Activated CD4-positive, CD25-positive, alpha-beta regulatory T cell treated with anti-CD3 and anti-CD28 coated beads, Interleukin-2, amount 50 U/mL, for 16 hours (primary cell): ENCODE results near the gene SPDYE3.
"Not testable (repeated sequence)": the region's sequence is repeated elsewhere in the genome, so short reads cannot be mapped to it uniquely, and the experiment has no call there.

Experiments used
- DNase-seq: peaks from one replicate; pipeline ENCODE4 v3.0.0-alpha.2; 2020; ENCODE audit warnings: low read depth, low spot score

Gene SPDYE3

GRCh38 chr7:100288258-100288657 lies 19.2 kb upstream of the SPDYE3 start:
- not testable (repeated sequence) for DNase-seq

- not testable (repeated sequence) for DNase-seq
These were observed 15.3 kb upstream of the SPDYE3 start for GRCh38 chr7:100292162-100292561.

DNA sequence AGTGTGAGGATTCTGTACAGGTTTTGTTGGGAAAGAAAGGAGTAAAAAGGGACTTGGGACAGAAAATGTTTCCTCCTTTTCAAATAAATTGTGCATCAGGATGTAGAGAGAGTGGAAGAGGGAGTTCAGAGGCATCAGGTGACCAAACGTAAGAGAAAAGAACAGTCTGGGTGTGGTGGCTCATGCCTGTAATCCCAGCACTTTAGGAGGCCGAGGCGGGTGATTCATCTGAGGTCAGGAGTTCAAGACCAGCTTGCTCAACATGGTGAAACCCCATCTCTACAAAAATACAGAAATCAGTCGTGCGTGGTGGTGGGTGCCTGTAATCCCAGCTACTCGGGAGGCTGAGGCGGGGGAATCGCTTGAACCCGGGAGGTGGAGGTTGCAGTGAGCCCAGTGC lies 12.2 kb upstream of the SPDYE3 start:
- DNase-seq: not testable (repeated sequence)

DNA sequence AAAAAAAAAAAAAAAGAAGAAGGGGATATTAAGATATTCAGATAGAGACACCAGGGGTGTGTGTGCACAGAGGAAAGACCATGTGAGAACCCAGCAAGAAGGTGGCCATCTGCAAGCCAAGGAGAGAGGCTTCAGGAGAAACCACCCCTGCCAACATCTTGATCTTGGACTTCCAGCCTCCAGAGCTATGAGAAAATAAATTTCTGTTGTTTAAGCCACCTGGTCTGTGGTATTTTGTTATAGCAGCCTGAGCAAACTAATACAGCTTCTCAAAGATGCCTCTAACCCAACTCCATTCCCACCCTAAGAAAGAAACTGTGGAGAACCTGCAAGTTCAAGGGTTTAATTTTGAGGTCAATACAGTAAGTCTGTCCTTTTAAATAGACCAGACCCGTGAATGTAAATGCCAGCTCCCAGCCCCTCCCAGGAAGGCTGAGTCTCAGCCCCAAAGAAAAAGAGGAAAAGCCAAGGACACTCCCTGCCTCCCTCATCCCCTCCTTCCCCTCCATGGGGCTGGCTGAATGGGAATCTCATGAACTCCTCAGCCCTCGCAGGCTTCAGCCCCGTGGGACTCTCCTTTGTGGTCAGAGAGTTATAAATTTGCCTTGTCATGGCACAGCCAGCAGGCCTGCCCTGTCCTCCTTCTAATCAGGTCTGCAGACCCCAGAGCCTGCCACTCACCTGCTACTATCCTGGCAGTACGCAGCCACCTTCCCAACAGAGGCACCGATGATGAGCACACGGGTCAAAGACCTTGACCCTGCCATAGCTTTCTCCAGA lies 9.5 kb upstream of the SPDYE3 start:
- DNase-seq: not testable (repeated sequence)

GRCh38 chr7:100298632-100298895 lies 8.9 kb upstream of the SPDYE3 start:
- not testable (repeated sequence) for DNase-seq

- DNase-seq: not testable (repeated sequence)
These were observed 3.0 kb upstream of the SPDYE3 start for GRCh38 chr7:100304526-100304925.

DNA sequence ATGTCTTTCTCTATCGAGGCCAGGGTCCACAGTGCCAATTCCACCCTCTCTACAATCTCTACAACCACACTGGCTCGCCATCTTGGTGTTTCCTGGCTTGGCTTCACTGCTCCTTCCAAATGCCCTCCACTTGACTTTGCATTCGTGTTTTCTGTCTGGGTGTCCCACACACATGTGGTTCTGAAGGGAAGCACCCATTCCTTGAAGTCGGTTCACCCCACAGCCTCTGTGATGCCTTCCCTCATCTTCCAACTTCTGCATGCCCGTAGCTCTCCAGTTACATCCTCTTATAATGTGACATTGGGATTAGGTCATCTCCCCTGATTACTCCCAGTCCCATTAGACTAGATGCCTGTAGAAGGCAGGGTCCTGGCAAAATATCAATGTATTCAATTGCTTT lies 10.8 kb downstream of the SPDYE3 start:
- not testable (repeated sequence) for DNase-seq

DNA sequence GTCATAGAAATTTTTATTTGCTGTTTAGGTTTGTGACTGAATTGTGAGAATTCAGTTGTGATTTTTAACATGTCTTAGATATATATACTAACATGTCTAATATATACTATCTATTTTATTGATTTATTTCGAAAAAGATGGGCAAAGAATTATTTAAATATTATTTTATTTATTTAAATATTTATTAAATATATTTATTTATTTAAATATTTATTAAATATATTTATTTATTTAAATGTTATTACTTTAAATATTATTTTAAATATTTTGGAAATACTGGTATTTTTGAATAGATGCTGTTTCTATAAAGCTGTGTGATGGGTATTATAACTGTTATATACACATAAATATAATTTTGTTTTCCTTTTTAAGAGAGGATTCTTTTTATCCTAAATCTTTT lies 14.1 kb downstream of the SPDYE3 start:
- not testable (repeated sequence) for DNase-seq

DNA sequence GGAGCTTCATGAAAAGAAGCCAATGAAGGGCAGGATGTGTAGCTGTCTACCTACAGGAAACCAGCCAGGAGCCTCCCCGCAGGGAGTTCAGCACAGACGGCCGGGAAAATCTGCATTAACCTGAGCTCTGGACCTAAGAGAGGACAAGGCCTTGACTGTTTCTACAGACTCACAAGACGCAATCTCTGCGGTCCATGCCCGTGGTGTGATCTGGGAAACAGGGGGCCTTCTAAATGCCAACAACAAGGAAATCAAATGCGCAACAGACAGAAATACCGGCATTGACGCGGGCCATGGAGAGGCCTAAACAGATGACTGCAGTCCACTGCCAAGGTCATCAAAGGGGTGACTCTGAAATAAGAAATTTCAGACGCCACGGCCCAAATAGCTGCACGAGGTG lies 16.7 kb downstream of the SPDYE3 start:
- DNase-seq: not testable (repeated sequence)

DNA sequence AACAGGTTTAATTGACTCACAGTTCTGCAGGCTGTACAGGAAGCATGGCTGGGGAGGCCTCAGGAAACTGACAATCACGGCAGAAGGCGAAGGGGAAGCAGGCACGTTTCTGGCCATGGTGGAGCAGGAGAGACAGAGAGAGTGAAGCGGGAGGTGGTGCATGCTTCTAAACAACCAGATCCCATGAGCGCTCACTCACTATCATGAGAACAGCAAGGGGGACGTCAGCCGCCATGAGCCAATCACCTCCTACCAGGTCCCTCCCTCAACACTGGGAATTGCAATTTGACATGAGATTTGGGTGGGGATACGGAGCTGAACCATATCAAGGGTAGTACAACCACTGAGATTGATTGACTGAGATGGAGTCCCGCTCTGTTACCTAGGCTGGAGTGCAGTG lies 18.2 kb downstream of the SPDYE3 start:
- not testable (repeated sequence) for DNase-seq

- not testable (repeated sequence) for DNase-seq
These were observed 19.4 kb downstream of the SPDYE3 start for GRCh38 chr7:100326914-100327313.

GRCh38 chr7:100335566-100336466 lies 28.3 kb downstream of the SPDYE3 start:
- peak; percentile 77 for DNase-seq

DNA sequence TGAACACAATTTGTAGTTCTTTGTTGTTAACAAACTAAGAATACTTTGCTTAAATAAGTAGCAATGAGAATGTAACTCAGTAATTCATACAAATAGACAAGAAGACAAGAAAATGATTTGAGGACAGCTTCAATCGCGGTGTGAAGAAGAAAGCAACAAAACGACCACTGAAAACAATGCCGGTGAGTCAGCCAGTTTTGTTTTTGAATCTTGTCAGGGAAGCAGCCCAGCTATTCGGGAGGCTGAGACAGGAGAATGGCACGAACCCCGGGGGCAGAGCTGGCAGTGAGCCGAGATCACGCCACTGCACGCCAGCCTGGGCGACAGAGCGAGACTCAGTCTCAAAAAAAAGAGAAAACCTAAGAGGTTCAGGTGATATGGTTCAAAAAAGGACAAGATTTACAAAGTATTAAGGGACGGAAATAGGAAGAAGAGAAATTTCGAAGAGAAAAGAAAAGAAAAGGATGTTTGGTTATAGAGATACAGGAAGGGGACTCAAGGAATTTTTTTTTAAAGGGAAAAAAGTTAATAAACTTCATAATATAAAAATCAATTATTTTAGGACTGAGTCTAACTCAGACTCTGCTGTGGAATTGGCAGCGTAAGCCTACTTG lies 30.7 kb downstream of the SPDYE3 start:
- DNase-seq: not testable (repeated sequence)

- DNase-seq: not testable (repeated sequence)
These were observed 33.8 kb downstream of the SPDYE3 start for GRCh38 chr7:100341286-100341685.

GRCh38 chr7:100342765-100343164 lies 35.3 kb downstream of the SPDYE3 start:
- no peak for DNase-seq

DNA sequence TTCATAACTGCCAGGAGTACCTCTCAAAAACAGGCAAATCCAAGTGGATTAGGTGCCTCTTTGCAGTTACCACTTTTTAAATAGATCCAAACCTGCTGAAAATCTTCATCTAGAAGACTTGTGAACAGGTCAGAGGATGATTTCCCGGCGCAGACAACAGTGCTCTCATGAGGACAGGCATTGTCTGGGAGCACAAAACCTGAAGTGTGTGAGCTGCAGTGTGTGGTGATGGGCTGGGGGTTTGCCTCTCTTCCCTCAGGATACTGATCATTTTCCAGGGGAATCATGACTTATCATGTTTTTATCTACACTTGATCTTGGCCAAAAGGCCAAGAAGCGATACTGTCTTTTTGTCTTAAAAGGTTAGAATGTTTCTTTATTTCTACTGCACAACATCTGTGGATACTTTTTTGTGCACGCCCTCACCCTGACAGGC lies 36.6 kb downstream of the SPDYE3 start:
- not testable (repeated sequence) for DNase-seq

DNA sequence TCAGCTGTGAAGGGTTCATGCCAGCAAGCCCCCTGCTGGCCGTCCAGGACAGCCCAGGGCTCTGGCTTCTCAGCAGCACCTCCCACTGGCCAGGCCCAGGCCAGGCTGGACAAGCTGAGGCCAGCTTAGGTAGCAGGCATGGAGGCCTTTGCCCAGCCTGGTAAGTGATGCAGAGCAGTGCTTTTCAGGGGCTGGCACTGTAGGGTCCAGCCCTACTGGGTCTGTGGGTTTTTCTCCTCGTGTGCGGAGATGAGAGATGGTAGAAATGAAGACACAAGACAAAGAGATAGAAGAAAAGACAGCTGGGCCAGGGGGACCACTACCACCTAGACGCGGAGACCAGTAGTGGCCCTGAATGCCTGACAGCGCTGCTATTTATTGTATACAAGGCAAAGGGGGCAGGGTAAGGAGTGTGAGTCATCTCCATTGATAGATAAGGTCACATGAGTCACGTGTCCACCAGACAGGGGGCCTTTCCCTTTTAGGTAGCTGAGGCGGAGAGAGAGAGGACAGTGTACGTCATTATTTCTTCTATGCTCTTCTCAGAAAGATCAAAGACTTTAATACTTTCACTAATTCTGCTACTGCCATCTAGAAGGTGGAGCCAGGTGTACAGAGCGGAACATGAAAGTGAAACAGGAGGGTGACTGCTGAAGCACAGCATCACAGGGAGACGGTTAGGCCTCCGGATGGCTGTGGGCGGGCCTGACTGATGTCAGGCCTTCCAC lies 37.2 kb downstream of the SPDYE3 start:
- peak; percentile 81 for DNase-seq

DNA sequence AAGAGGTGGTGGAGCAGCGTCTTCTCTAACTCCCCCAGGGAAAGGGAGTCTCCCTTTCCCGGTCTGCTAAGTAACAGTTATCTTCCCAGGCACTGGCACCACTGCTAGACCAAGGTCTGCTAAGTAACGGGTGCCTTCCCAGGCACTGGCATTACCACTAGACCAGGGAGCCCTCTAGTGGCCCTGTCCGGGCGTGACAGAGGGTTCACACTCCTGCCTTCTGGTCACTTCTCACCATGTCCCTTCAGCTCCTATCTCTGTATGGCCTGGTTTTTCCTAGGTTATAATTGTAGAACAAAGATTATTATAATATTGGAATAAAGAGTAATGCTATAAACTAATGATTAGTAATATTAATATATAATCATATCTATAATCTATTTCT lies 37.8 kb downstream of the SPDYE3 start:
- DNase-seq: peak; percentile 54

- no peak for DNase-seq
These were observed 39.4 kb downstream of the SPDYE3 start for GRCh38 chr7:100346921-100347320.

DNA sequence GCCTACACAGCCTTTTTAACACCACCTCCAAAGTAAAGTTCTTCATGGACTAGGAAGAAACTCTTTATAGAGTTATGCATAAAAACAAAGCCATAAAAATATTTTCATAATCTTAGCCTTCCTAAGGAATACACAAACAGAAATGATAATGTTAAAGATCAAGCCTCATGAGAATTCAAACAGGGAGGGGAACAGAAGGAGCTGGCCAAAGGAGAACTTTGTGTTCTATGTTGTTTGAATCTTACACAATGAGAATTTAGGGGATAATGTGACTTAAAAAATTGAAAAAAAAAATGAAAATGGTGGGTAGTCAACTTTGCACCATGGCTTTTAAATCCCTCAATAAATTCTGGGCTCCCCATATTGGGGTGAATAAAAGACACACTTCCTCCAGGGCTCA lies 41.3 kb downstream of the SPDYE3 start:
- DNase-seq: no peak

- no peak for DNase-seq
These were observed 42.3 kb downstream of the SPDYE3 start for GRCh38 chr7:100349757-100350156.

DNA sequence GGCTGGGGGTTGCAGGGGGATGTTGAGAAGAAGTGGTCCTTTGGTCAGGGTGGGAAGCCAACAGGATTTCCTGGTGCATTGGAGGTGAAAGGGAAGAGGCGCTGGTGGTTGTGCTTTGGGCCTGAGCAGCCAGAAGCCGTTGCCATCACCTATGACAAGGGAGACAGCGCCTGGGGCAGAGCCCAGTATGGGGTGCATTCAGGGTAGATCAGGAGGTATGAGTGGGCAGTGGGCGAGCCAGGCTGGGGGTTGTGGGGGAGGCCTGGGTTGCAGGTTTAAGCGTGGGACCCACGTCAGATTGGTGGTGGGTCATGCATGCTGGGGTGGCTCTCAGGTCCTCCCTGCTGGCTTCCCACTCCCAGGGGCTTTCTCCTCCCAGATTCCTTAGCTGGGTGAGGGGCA lies 44.2 kb downstream of the SPDYE3 start:
- no peak for DNase-seq
